Tibial nerve (tissue), 4 donors: ENCODE measurements around the gene SPHK1. TPM values are rescaled to one million over a fixed set of nuclear protein-coding genes. Genes with fewer than 3 reads are reported as not detected.

ENCODE experiments used
- DNase-seq, 2 donors: peaks; one replicate each; pipeline ENCODE4 v3.0.0-alpha.2; 2019; ENCODE audit warnings: low spot score in 2 of 2
- H3K27ac ChIP-seq, 4 donors: fragments of 200-600 bp; sonication (generic) in 3 of 4; one replicate each; pipeline ENCODE4 v1.5.1; 2017 to 2019; ENCODE audit warnings: mild to moderate bottlenecking in 1 of 4
- H3K27me3 ChIP-seq, 2 donors: fragments of 200-600 bp; sonication (generic) in 1 of 2; one replicate each; pipeline versions ENCODE4 v1.5.1 to v1.6.0; 2017 to 2019
- H3K36me3 ChIP-seq, 3 donors: fragments of 200-600 bp; sonication (generic); one replicate each; pipeline ENCODE4 v1.5.1; 2018 to 2019
- H3K4me1 ChIP-seq, 4 donors: fragments of 200-600 bp; sonication (generic) in 3 of 4; one replicate each; pipeline ENCODE4 v1.5.1; 2017 to 2019
- H3K4me3 ChIP-seq, 4 donors: fragments of 200-600 bp; sonication (generic) in 3 of 4; one replicate each; pipeline ENCODE4 v1.5.1; 2017 to 2019; ENCODE audit warnings: mild to moderate bottlenecking in 1 of 4, moderate library complexity in 1 of 4
- H3K9me3 ChIP-seq, 4 donors: fragments of 200-600 bp; sonication (generic) in 3 of 4; one replicate each; pipeline ENCODE4 v1.5.1; 2017 to 2019
- CTCF ChIP-seq, 5 experiments: fragments of 200-600 bp in 3 of 5; fragments of 450-650 bp in 2 of 5; sonication (generic) in 3 of 5; IDR thresholded peaks; one replicate each; pipeline ENCODE4 v1.5.1; 2016 to 2019; ENCODE audit warnings: antibody characterized with exemption in 5 of 5, mild to moderate bottlenecking in 3 of 5, moderate library complexity in 2 of 5
- EP300 ChIP-seq, 2 donors: sonication (generic); formaldehyde crosslinking; IDR thresholded peaks; one replicate each; pipeline ENCODE4 v1.6.1; 2017; ENCODE audit warnings: antibody characterized with exemption in 2 of 2, mild to moderate bottlenecking in 1 of 2
- POLR2A ChIP-seq, 2 donors: fragments of 450-650 bp; IDR thresholded peaks; one replicate each; pipeline ENCODE4 v1.6.1; 2017; ENCODE audit warnings: antibody characterized with exemption in 2 of 2, mild to moderate bottlenecking in 2 of 2, moderate library complexity in 2 of 2
- WGBS, 2 donors: methylation state at CpG; one replicate each; pipeline ENCODE4 v1.1.5; 2018; 5-methylcytosine and 5-hydroxymethylcytosine counted together
- total RNA-seq, 4 donors: library from RNA; depleted of rRNA; stranded (reverse); fragments of >200 nt; gene quantifications; one replicate each; pipeline ENCODE4 v1.1.0, GENCODE V29; 2016

Gene SPHK1
- total RNA-seq, 4 donors from 2014 or later: 16.7 to 50.1 (median 27.8) TPM

GRCh38 chr17:76405967-76406647, 21.7 kb downstream of the SPHK1 start:
- TF ChIP-seq POLR2A (IDR thresholded peaks at IDR 0.05): no peak
- 64 to 70% methylated on average over 11 to 15 of the region's 16 CpGs for WGBS, 2 donors
- Histone ChIP-seq H3K27ac (no peak overlapping the region), H3K9me3 (no peaks in the 10 kb centered on the region), H3K36me3 (peaks cover 0 to 30% (median 7%) of the 10 kb centered on the region in 3 donors), H3K4me1 (peaks cover 0 to 36% (median 3%) of the 10 kb centered on the region in 4 donors), H3K27me3 (no peaks in the 10 kb centered on the region), H3K4me3 (no peak overlapping the region)
- no peak for DNase-seq

DNA sequence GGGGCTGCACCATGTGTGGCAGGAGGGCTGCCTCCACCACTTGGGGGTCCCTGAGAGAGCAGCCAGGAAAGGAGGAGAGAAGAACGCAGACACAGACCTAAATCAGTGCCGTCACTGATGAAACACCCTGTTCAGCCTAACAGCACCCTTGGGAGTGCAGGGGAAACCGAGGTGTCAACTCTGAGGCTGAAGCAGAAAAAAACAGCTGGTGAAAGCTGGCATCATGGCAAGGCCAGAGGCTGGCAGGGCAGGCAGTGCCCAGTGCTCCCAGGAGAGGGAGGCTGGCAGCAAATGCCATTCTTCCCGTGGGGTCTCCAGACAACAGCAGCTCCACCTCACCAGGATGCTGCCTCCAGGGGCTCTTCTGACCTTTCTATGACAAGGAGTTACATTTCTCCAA, 23.1 kb downstream of the SPHK1 start:
- Histone ChIP-seq H3K9me3 (no peaks in the 10 kb centered on the region), H3K4me3 (no peak overlapping the region), H3K36me3 (peaks cover 0 to 30% (median 7%) of the 10 kb centered on the region in 3 donors), H3K27me3 (no peaks in the 10 kb centered on the region), H3K27ac (no peak overlapping the region), H3K4me1 (peaks cover 0 to 36% (median 3%) of the 10 kb centered on the region in 4 donors)
- DNase-seq: no peak
- no peak for TF ChIP-seq CTCF (IDR thresholded peaks at IDR 0.05)
- no peak for TF ChIP-seq POLR2A (IDR thresholded peaks at IDR 0.05)
- no peak for TF ChIP-seq EP300 (IDR thresholded peaks at IDR 0.05)
- WGBS, 2 donors: 58 to 69% methylated on average over 4 of the region's 4 CpGs

DNA sequence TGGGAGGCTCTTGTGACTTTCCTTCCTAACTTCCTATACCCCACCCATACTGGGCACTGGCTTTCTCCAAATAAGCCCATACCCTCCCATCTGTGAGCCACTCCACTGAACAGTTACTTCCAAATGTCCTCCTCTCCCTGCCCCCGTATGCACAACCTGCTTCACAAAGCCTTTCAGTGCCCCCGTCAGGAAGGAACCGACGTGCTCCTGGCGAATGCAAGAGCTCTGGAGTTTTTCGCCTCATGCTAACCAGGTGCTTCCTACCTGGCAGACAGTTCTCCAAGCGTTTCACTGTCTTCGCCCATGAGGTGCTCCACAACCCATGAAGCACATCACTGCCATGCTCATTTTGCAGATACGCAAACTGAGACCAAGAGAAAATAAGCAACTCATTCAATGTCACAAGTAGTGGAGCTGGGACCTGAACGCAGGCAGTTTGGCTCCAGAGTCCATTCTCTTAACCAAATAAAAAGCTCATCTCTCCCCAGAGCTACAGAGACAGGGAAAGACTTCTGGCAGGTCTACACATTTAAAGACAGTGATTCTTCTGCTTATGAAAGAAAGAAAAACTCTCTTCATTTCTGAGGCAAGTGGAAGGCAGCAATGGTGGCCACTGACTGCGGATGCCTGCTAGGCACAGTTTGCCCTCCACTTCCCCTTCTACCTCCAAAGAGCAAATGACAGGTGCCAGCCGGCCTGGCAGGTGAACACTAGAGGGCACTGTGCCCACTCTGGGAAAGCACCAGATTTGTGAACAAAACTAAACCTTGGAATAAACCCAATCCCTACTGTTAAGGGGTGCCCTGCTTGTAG, 23.8 kb downstream of the SPHK1 start:
- Histone ChIP-seq H3K27ac (no peak overlapping the region), H3K36me3 (peaks cover 0 to 30% (median 3%) of the 10 kb centered on the region in 3 donors), H3K4me1 (peaks cover 0 to 36% (median 3%) of the 10 kb centered on the region in 4 donors), H3K4me3 (no peak overlapping the region), H3K27me3 (no peaks in the 10 kb centered on the region), H3K9me3 (no peaks in the 10 kb centered on the region)
- no peak for TF ChIP-seq EP300 (IDR thresholded peaks at IDR 0.05)
- no peak for TF ChIP-seq POLR2A (IDR thresholded peaks at IDR 0.05)
- peak; percentile 44 to 78 (median 66) for TF ChIP-seq CTCF (IDR thresholded peaks at IDR 0.05)
- WGBS, 2 donors: 77 to 80% methylated on average over 12 of the region's 12 CpGs
- DNase-seq: peak in 1 of 2 donors; percentile 27

DNA sequence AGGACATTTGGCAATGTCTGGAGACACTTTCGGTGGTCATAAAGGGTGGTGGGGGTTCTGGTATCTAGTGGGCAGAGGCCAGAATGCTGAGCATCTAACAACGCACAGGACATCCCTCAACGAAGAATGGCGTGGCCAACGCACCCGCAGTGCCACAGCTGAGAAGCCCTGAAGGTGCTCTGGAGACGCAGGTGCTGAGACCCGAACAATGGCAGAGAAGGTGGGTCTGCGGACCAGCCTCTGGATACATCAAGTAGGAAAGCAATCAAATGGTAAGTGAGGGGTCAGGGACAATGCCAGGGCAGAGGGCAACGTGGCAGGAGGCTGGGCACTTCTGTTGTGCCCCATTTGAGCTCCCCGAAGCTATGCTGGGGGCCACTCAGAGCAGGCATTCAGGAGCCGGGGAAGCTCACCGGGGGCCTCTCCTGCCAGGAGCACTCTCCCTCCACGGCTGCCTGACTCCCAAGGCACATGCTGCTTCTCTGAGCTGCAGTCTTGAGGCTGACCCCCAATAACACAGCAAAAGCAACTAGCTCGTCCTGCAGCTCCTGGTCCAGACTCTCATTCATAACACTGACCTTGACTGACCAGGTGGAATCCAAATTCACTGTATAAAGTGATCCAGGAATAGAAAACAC, 26.0 kb downstream of the SPHK1 start:
- no peaks in the 10 kb centered on the region for H3K27me3 ChIP-seq
- no peak for DNase-seq
- 89 to 90% methylated on average over 15 of the region's 15 CpGs for WGBS, 2 donors
- peaks cover 0 to 35% (median 12%) of the 10 kb centered on the region in 4 donors for H3K4me1 ChIP-seq
- no peak overlapping the region for H3K27ac ChIP-seq
- H3K9me3 ChIP-seq: no peaks in the 10 kb centered on the region
- H3K36me3 ChIP-seq: peaks cover 0 to 29% (median 3%) of the 10 kb centered on the region in 3 donors
- no peak for TF ChIP-seq POLR2A (IDR thresholded peaks at IDR 0.05)
- no peak for TF ChIP-seq CTCF (IDR thresholded peaks at IDR 0.05)
- TF ChIP-seq EP300 (IDR thresholded peaks at IDR 0.05): no peak
- H3K4me3 ChIP-seq: no peak overlapping the region

DNA sequence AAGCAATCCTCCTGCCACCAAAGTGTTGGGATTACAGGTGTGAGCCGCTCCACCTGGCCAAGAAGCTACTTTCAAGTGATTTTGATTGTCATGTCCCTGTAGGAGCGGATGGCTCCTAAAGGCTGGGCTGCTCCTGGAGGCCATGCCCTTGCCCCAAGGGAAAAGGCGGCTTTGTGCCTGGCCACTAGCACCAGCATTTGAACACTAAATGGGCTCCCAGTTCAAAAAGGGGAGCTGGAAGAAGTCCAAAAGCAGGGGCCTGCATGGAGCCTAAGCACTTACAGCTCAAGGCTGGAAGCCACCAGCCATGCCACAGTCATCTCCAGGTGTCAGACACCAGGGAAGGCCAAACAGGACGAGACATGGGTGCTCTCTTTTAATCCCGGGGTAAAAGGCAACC, 26.8 kb downstream of the SPHK1 start:
- no peak for DNase-seq
- Histone ChIP-seq H3K27me3 (no peaks in the 10 kb centered on the region), H3K36me3 (peaks cover 0 to 29% (median 3%) of the 10 kb centered on the region in 3 donors), H3K4me1 (peaks cover 0 to 27% (median 11%) of the 10 kb centered on the region in 4 donors), H3K9me3 (no peaks in the 10 kb centered on the region), H3K4me3 (no peak overlapping the region), H3K27ac (no peak overlapping the region)
- TF ChIP-seq POLR2A (IDR thresholded peaks at IDR 0.05): no peak
- no peak for TF ChIP-seq CTCF (IDR thresholded peaks at IDR 0.05)
- TF ChIP-seq EP300 (IDR thresholded peaks at IDR 0.05): no peak
- WGBS, 2 donors: 93 to 96% methylated on average over 5 of the region's 5 CpGs
